ENCODE results near the gene AUTS2.

Gene AUTS2

GRCh38 chr7:70512144-70512543 lies 913.9 kb downstream of the AUTS2 start:
- TF ChIP-seq CTCF (IDR thresholded peaks at IDR 0.05; ENCODE audit: low read length), result no peak
- TF ChIP-seq EZH2 (IDR thresholded peaks at IDR 0.05; ENCODE audit: borderline replicate concordance, low read length), result no peak
- Histone ChIP-seq H3F3A (ENCODE audit: insufficient read depth, low read length) (no peaks in the 10 kb centered on the region), H3K9me2 (ENCODE audit: low read depth, low read length) (no peaks in the 10 kb centered on the region), H3K9me3 (ENCODE audit: low read length) (no peaks in the 10 kb centered on the region), H3K27ac (ENCODE audit: low read depth, low read length, poor library complexity, severe bottlenecking) (no peak overlapping the region), H3K4me1 (ENCODE audit: insufficient read depth, low read length, severe bottlenecking) (no peaks in the 10 kb centered on the region), H3K4me2 (ENCODE audit: low read length) (no peak overlapping the region), H2AFZ (ENCODE audit: low read length) (no peak overlapping the region), H3K9ac (ENCODE audit: low read length) (no peak overlapping the region), H3K4me3 (ENCODE audit: low read depth, low read length, poor library complexity, severe bottlenecking) (no peak overlapping the region), H3K27me3 (ENCODE audit: insufficient read depth, low read length) (no peaks in the 10 kb centered on the region), H3K79me2 (ENCODE audit: insufficient read depth, low read length) (no peaks in the 10 kb centered on the region), H4K20me1 (ENCODE audit: insufficient read depth, low read length) (no peaks in the 10 kb centered on the region), H3K36me3 (ENCODE audit: insufficient read depth, low read length) (0 out of 2 replicates have a peak, but pooled peaks cover 3% of the 10 kb centered on the region)

- no peaks in the 10 kb centered on the region for H3K9me2 ChIP-seq (ENCODE audit: low read depth, low read length)
- H3K27ac ChIP-seq (ENCODE audit: low read depth, low read length, poor library complexity, severe bottlenecking), result no peak overlapping the region
- H3K4me1 ChIP-seq (ENCODE audit: insufficient read depth, low read length, severe bottlenecking), result no peaks in the 10 kb centered on the region
- no peaks in the 10 kb centered on the region for H3K9me3 ChIP-seq (ENCODE audit: low read length)
- H3K9ac ChIP-seq (ENCODE audit: low read length), result no peak overlapping the region
- TF ChIP-seq CTCF (IDR thresholded peaks at IDR 0.05; ENCODE audit: low read length) (no peak), EZH2 (IDR thresholded peaks at IDR 0.05; ENCODE audit: borderline replicate concordance, low read length) (no peak)
- H3K36me3 ChIP-seq (ENCODE audit: insufficient read depth, low read length), result 0 out of 2 replicates have a peak, but pooled peaks cover 3% of the 10 kb centered on the region
- H3K4me3 ChIP-seq (ENCODE audit: low read depth, low read length, poor library complexity, severe bottlenecking), result no peak overlapping the region
- H3K4me2 ChIP-seq (ENCODE audit: low read length), result no peak overlapping the region
- no peaks in the 10 kb centered on the region for H4K20me1 ChIP-seq (ENCODE audit: insufficient read depth, low read length)
- no peak overlapping the region for H2AFZ ChIP-seq (ENCODE audit: low read length)
- no peaks in the 10 kb centered on the region for H3F3A ChIP-seq (ENCODE audit: insufficient read depth, low read length)
- H3K27me3 ChIP-seq (ENCODE audit: insufficient read depth, low read length), result no peaks in the 10 kb centered on the region
- H3K79me2 ChIP-seq (ENCODE audit: insufficient read depth, low read length), result no peaks in the 10 kb centered on the region
Measured at GRCh38 chr7:70512761-70513160, 914.5 kb downstream of the AUTS2 start.

- H3K79me2 ChIP-seq (ENCODE audit: insufficient read depth, low read length), result no peaks in the 10 kb centered on the region
- no peaks in the 10 kb centered on the region for H3F3A ChIP-seq (ENCODE audit: insufficient read depth, low read length)
- no peak overlapping the region for H2AFZ ChIP-seq (ENCODE audit: low read length)
- H3K27me3 ChIP-seq (ENCODE audit: insufficient read depth, low read length), result no peaks in the 10 kb centered on the region
- H3K27ac ChIP-seq (ENCODE audit: low read depth, low read length, poor library complexity, severe bottlenecking), result no peak overlapping the region
- H3K4me2 ChIP-seq (ENCODE audit: low read length), result no peak overlapping the region
- no peaks in the 10 kb centered on the region for H4K20me1 ChIP-seq (ENCODE audit: insufficient read depth, low read length)
- no peaks in the 10 kb centered on the region for H3K36me3 ChIP-seq (ENCODE audit: insufficient read depth, low read length)
- no peaks in the 10 kb centered on the region for H3K9me3 ChIP-seq (ENCODE audit: low read length)
- TF ChIP-seq CTCF (IDR thresholded peaks at IDR 0.05; ENCODE audit: low read length) (no peak), EZH2 (IDR thresholded peaks at IDR 0.05; ENCODE audit: borderline replicate concordance, low read length) (no peak)
- H3K4me3 ChIP-seq (ENCODE audit: low read depth, low read length, poor library complexity, severe bottlenecking), result no peak overlapping the region
- no peak overlapping the region for H3K9ac ChIP-seq (ENCODE audit: low read length)
- no peaks in the 10 kb centered on the region for H3K9me2 ChIP-seq (ENCODE audit: low read depth, low read length)
- no peaks in the 10 kb centered on the region for H3K4me1 ChIP-seq (ENCODE audit: insufficient read depth, low read length, severe bottlenecking)
Measured at GRCh38 chr7:70520611-70521010, 922.3 kb downstream of the AUTS2 start.

Measured in OCI-LY1 (cell line).